WERI-Rb-1 (cell line): Measurements from ENCODE around the gene RHCE.
"Not testable (repeated sequence)": the region's sequence is repeated elsewhere in the genome, so short reads cannot be mapped to it uniquely, and the experiment has no call there.

ENCODE experiments used
- DNase-seq: peaks from one replicate; pipeline ENCODE4 v3.0.0-alpha.2; 2020
- H3K27ac ChIP-seq: fragments of 250-450 bp; sonication (Bioruptor Pico); 2 replicates; pipeline ENCODE4 v1.5.1; 2020; ENCODE audit warnings: mild to moderate bottlenecking, moderate library complexity
- H3K27me3 ChIP-seq: fragments of 250-450 bp; sonication (Bioruptor Pico); 2 replicates; pipeline ENCODE4 v1.5.1; 2021; ENCODE audit warnings: mild to moderate bottlenecking, low read depth, moderate library complexity; ENCODE audit not compliant: insufficient read depth, severe bottlenecking
- H3K36me3 ChIP-seq: fragments of 250-450 bp; sonication (Bioruptor Pico); 2 replicates; pipeline ENCODE4 v1.5.1; 2020; ENCODE audit warnings: mild to moderate bottlenecking, moderate library complexity
- H3K4me3 ChIP-seq: 2 replicates; pipeline ENCODE4 v1.5.1; 2011; ENCODE audit warnings: low read depth, mild to moderate bottlenecking, control low read depth, low read length
- H3K9me3 ChIP-seq: fragments of 250-450 bp; sonication (Bioruptor Pico); 2 replicates; pipeline ENCODE4 v1.5.1; 2021; ENCODE audit warnings: mild to moderate bottlenecking, moderate library complexity; ENCODE audit not compliant: severe bottlenecking
- CTCF ChIP-seq: IDR thresholded peaks from 2 replicates; pipeline ENCODE4 v1.5.1; 2011; ENCODE audit warnings: low read depth, mild to moderate bottlenecking, control low read depth, inconsistent platforms, low read length

RHCE gene

GRCh38 chr1:25461849-25462248, 41.2 kb upstream of the RHCE start:
- Histone ChIP-seq H3K36me3 (peaks cover 73% of the 10 kb centered on the region), H3K27ac (no peak overlapping the region)

GRCh38 chr1:25460816-25461215, 40.2 kb upstream of the RHCE start:
- DNase-seq, H3K27ac ChIP-seq, H3K4me3 ChIP-seq, H3K9me3 ChIP-seq, H3K27me3 ChIP-seq: not testable (repeated sequence)
- H3K36me3 ChIP-seq, result peaks cover 75% of the 10 kb centered on the region

More at GRCh38 chr1:25461849-25462248, 41.2 kb upstream of the RHCE start:
- H3K4me3 ChIP-seq, result no peak overlapping the region
- no peak for TF ChIP-seq CTCF
- DNase-seq, result no peak
- no peaks in the 10 kb centered on the region for H3K9me3 ChIP-seq
- no peaks in the 10 kb centered on the region for H3K27me3 ChIP-seq

- no peak for TF ChIP-seq CTCF
- Histone ChIP-seq H3K27ac (no peak overlapping the region), H3K4me3 (no peak overlapping the region), H3K36me3 (peaks cover 76% of the 10 kb centered on the region), H3K9me3 (no peaks in the 10 kb centered on the region), H3K27me3 (no peaks in the 10 kb centered on the region)
- no peak for DNase-seq
Observed at GRCh38 chr1:25460020-25460419, 39.4 kb upstream of the RHCE start.

GRCh38 chr1:25458541-25459298, 38.1 kb upstream of the RHCE start:
- Histone ChIP-seq H3K27me3 (no peaks in the 10 kb centered on the region), H3K9me3 (no peaks in the 10 kb centered on the region), H3K4me3 (no peak overlapping the region), H3K36me3 (peaks cover 77% of the 10 kb centered on the region), H3K27ac (no peak overlapping the region)
- DNase-seq, result no peak
- TF ChIP-seq CTCF, result no peak

- DNase-seq, result no peak
- Histone ChIP-seq H3K9me3 (no peaks in the 10 kb centered on the region), H3K36me3 (peaks cover 65% of the 10 kb centered on the region), H3K27me3 (no peaks in the 10 kb centered on the region), H3K4me3 (no peak overlapping the region), H3K27ac (no peak overlapping the region)
- TF ChIP-seq CTCF, result no peak
Observed at GRCh38 chr1:25456502-25456901, 35.9 kb upstream of the RHCE start.

- Histone ChIP-seq H3K27me3 (no peaks in the 10 kb centered on the region), H3K4me3 (no peak overlapping the region), H3K36me3 (peaks cover 64% of the 10 kb centered on the region), H3K27ac (no peak overlapping the region), H3K9me3 (no peaks in the 10 kb centered on the region)
- DNase-seq, result no peak
- TF ChIP-seq CTCF, result no peak
Observed at GRCh38 chr1:25451908-25452307, 31.3 kb upstream of the RHCE start.
